ENCODE measurements around the gene ARRB1. TPM values are rescaled to one million over a fixed set of nuclear protein-coding genes. Genes with fewer than 3 reads are reported as not detected.

The ARRB1 gene
- total RNA-seq, 1 experiment from 2014 or later = 90.1 TPM

DNA sequence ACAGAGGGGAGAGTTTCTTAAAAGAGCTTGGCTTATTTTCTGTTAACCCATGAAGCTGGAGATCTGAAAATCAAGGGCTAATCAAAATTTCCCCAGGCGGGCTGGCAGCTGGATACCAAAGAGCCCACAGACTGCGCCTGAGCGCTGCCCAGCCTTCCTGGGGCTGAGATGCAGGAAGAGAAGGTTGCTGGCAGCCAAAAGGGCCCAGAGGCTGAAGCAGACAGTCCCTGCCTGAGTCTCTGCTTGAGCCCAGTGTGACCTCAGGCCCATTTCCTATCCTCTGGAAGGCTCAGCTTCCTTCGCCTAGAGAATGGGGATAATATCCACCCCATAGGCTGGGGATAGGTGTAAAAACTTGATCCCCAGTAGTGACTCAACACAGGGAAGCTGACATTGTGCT is 49.1 kb downstream of the ARRB1 start (continued):
- TF ChIP-seq TCF7 (CRISPR knock-in tag; IDR thresholded peaks at IDR 0.05; ENCODE audit: low read depth) (no peak), ZNF232 (CRISPR knock-in tag; IDR thresholded peaks at IDR 0.05) (no peak), GABPB1 (CRISPR knock-in tag; IDR thresholded peaks at IDR 0.05) (no peak), PRRX2 (CRISPR knock-in tag; IDR thresholded peaks at IDR 0.05) (no peak)
- TF ChIP-seq, protein P1, sequence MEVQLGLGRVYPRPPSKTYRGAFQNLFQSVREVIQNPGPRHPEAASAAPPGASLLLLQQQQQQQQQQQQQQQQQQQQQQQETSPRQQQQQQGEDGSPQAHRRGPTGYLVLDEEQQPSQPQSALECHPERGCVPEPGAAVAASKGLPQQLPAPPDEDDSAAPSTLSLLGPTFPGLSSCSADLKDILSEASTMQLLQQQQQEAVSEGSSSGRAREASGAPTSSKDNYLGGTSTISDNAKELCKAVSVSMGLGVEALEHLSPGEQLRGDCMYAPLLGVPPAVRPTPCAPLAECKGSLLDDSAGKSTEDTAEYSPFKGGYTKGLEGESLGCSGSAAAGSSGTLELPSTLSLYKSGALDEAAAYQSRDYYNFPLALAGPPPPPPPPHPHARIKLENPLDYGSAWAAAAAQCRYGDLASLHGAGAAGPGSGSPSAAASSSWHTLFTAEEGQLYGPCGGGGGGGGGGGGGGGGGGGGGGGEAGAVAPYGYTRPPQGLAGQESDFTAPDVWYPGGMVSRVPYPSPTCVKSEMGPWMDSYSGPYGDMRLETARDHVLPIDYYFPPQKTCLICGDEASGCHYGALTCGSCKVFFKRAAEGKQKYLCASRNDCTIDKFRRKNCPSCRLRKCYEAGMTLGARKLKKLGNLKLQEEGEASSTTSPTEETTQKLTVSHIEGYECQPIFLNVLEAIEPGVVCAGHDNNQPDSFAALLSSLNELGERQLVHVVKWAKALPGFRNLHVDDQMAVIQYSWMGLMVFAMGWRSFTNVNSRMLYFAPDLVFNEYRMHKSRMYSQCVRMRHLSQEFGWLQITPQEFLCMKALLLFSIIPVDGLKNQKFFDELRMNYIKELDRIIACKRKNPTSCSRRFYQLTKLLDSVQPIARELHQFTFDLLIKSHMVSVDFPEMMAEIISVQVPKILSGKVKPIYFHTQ (CRISPR knock-in tag; IDR thresholded peaks at IDR 0.05) = no peak

DNA sequence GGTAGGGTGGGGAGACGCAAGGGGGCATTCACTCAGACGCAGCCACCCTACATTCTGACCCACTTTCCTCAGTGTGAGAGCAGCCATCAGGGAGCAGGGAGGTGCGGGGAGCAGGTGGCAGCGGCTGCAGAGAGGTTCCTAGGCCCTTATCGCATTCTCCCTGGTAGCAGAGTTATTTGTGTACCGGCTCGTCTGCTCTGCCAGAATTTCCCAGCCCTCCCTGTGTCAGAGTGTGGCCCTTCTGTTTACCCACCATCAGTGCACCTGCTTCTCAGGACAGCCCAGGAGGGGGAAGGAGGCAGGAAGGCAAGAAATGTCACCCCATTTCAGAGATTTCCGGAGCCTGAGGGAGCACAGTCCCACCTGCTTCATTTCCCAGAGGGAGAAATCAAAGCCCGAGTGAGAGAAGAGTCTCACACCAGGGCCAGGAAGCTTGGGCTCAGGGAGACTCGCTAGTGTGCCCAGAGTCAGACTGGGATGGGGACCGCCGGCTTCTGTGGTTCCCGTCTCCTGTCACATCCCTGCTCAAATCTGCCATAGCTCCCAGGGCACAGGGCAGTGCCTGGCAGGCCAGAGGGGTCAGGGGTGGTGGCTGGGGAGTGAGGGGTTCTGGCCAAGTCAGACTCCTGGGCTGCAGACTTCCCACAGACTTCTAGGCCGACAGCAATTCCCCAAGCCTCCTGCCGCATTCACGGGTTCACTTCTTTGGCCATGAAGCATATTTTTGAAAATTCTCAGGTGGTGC is 49.7 kb downstream of the ARRB1 start:
- POLR2A ChIA-PET = no interaction called here
- Mint-ChIP-seq H3K9me3 (peaks cover 5% of the 10 kb centered on the region; the same call in 1 of the 2 replicates), H3K36me3 (no peaks in the 10 kb centered on the region; the same call in 1 of the 2 replicates), H3K4me3 (no peak overlapping the region), H3K27ac (peak overlapping the region; percentile 66), H3K27me3 (ENCODE audit: low read depth) (no peaks in the 10 kb centered on the region), H3K4me1 (peaks cover 50% of the 10 kb centered on the region)
- TF ChIP-seq SOX15 (CRISPR knock-in tag; IDR thresholded peaks at IDR 0.05) (no peak), ZNF121 (CRISPR knock-in tag; IDR thresholded peaks at IDR 0.05) (no peak), JAZF1 (CRISPR knock-in tag; IDR thresholded peaks at IDR 0.05) (no peak), ZNF396 (CRISPR knock-in tag; IDR thresholded peaks at IDR 0.05; ENCODE audit: borderline replicate concordance) (no peak), TEAD4 (CRISPR knock-in tag; IDR thresholded peaks at IDR 0.05) (no peak), TP53 (CRISPR knock-in tag; IDR thresholded peaks at IDR 0.05) (no peak), EMX1 (CRISPR knock-in tag; IDR thresholded peaks at IDR 0.05) (no peak), ATF1 (CRISPR knock-in tag; IDR thresholded peaks at IDR 0.05) (no peak)
- TF ChIP-seq, protein P2, sequence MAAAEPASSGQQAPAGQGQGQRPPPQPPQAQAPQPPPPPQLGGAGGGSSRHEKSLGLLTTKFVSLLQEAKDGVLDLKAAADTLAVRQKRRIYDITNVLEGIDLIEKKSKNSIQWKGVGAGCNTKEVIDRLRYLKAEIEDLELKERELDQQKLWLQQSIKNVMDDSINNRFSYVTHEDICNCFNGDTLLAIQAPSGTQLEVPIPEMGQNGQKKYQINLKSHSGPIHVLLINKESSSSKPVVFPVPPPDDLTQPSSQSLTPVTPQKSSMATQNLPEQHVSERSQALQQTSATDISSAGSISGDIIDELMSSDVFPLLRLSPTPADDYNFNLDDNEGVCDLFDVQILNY (CRISPR knock-in tag; IDR thresholded peaks at IDR 0.05) = no peak
- CTCF ChIA-PET = interaction anchor here (0.9 to 1.1 kb wide), 2 partner anchors 60 to 150 kb away, joined by 3 to 5 read pairs; no protein-coding TSS in a partner anchor
- ATAC-seq (no peak), DNase-seq (ENCODE audit: low spot score) (no peak)

DNA sequence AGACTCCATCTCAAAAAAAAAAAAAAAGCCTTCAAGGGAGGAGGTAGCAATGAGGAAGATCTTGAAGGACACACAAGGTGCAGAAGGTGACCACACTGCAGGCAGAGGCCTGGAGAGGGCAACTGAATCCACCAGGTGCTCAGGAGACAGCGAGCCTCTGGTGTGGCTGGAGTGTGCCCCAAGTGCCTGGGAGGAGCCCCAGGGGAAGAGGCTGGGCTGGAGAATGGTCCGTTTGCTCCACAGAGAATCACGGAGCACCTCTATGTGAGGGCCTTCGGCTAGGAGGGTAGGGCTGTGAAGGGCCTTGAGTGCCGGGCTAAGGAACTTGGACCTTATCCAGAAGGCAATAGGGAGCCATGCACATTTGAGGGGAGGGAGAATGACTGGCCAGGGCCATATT is 50.3 kb downstream of the ARRB1 start:
- no peak overlapping the region for H3K4me3 Mint-ChIP-seq
- POLR2A ChIA-PET = no interaction called here
- DNase-seq (ENCODE audit: low spot score) (no peak), ATAC-seq (no peak)
- no peak overlapping the region for H3K27ac Mint-ChIP-seq
- CTCF ChIA-PET = interaction anchor here (0.6 kb wide), 1 partner anchor 30 kb away, joined by 4 read pairs; no protein-coding TSS in a partner anchor
- peaks cover 4% of the 10 kb centered on the region for H3K36me3 Mint-ChIP-seq
- no peaks in the 10 kb centered on the region for H3K27me3 Mint-ChIP-seq (ENCODE audit: low read depth)
- peaks cover 47% of the 10 kb centered on the region for H3K4me1 Mint-ChIP-seq
- H3K9me3 Mint-ChIP-seq = peaks cover 6% of the 10 kb centered on the region
- TF ChIP-seq TEAD4 (CRISPR knock-in tag; IDR thresholded peaks at IDR 0.05) = no peak
- TF ChIP-seq, protein P3, sequence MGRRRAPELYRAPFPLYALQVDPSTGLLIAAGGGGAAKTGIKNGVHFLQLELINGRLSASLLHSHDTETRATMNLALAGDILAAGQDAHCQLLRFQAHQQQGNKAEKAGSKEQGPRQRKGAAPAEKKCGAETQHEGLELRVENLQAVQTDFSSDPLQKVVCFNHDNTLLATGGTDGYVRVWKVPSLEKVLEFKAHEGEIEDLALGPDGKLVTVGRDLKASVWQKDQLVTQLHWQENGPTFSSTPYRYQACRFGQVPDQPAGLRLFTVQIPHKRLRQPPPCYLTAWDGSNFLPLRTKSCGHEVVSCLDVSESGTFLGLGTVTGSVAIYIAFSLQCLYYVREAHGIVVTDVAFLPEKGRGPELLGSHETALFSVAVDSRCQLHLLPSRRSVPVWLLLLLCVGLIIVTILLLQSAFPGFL (CRISPR knock-in tag; IDR thresholded peaks at IDR 0.05; ENCODE audit: borderline replicate concordance) = no peak
- no peak for TF ChIP-seq IRF2 (CRISPR knock-in tag; IDR thresholded peaks at IDR 0.05; ENCODE audit: borderline replicate concordance, low read depth)
- TF ChIP-seq RELA (CRISPR knock-in tag; IDR thresholded peaks at IDR 0.05; ENCODE audit: borderline replicate concordance) = no peak
- no peak for TF ChIP-seq EMX1 (CRISPR knock-in tag; IDR thresholded peaks at IDR 0.05)
- no peak for TF ChIP-seq NFATC4 (CRISPR knock-in tag; IDR thresholded peaks at IDR 0.05)
- no peak for TF ChIP-seq NR3C1 (CRISPR knock-in tag; conservative IDR thresholded peaks at IDR 0.05; ENCODE audit: low read depth)
- TF ChIP-seq NFYB (CRISPR knock-in tag; conservative IDR thresholded peaks at IDR 0.05; ENCODE audit: low read depth) = no peak
- no peak for TF ChIP-seq TEAD1 (CRISPR knock-in tag; IDR thresholded peaks at IDR 0.05)
- TF ChIP-seq, protein P4, sequence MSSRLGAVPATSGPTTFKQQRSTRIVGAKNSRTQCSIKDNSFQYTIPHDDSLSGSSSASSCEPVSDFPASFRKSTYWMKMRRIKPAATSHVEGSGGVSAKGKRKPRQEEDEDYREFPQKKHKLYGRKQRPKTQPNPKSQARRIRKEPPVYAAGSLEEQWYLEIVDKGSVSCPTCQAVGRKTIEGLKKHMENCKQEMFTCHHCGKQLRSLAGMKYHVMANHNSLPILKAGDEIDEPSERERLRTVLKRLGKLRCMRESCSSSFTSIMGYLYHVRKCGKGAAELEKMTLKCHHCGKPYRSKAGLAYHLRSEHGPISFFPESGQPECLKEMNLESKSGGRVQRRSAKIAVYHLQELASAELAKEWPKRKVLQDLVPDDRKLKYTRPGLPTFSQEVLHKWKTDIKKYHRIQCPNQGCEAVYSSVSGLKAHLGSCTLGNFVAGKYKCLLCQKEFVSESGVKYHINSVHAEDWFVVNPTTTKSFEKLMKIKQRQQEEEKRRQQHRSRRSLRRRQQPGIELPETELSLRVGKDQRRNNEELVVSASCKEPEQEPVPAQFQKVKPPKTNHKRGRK (CRISPR knock-in tag; IDR thresholded peaks at IDR 0.05; ENCODE audit: borderline replicate concordance) = no peak
- TF ChIP-seq, protein P5, sequence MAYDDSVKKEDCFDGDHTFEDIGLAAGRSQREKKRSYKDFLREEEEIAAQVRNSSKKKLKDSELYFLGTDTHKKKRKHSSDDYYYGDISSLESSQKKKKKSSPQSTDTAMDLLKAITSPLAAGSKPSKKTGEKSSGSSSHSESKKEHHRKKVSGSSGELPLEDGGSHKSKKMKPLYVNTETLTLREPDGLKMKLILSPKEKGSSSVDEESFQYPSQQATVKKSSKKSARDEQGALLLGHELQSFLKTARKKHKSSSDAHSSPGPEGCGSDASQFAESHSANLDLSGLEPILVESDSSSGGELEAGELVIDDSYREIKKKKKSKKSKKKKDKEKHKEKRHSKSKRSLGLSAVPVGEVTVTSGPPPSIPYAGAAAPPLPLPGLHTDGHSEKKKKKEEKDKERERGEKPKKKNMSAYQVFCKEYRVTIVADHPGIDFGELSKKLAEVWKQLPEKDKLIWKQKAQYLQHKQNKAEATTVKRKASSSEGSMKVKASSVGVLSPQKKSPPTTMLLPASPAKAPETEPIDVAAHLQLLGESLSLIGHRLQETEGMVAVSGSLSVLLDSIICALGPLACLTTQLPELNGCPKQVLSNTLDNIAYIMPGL (CRISPR knock-in tag; IDR thresholded peaks at IDR 0.05) = no peak
- TF ChIP-seq ZNF671 (CRISPR knock-in tag; IDR thresholded peaks at IDR 0.05) = no peak
- TF ChIP-seq, protein P6, sequence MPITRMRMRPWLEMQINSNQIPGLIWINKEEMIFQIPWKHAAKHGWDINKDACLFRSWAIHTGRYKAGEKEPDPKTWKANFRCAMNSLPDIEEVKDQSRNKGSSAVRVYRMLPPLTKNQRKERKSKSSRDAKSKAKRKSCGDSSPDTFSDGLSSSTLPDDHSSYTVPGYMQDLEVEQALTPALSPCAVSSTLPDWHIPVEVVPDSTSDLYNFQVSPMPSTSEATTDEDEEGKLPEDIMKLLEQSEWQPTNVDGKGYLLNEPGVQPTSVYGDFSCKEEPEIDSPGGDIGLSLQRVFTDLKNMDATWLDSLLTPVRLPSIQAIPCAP (CRISPR knock-in tag; IDR thresholded peaks at IDR 0.05) = no peak
